HEK293 (cell line): ENCODE results near the gene GLRX.

Experiments
- CTCF ChIA-PET: fragments of 350-600 bp; formaldehyde crosslinking; extraction: SDS; loops from one replicate; lab custom pipeline; 2021; ENCODE audit warnings: antibody characterized with exemption; lab: Yijun Ruan, JAX
- POLR2A ChIA-PET: fragments of 300-600 bp; formaldehyde crosslinking; extraction: SDS; loops from one replicate; lab custom pipeline; 2020; ENCODE audit warnings: antibody characterized with exemption, inconsistent platforms; lab: Yijun Ruan, JAX
- H3K27ac ChIP-seq: fragments of 200-500 bp; sonication (Bioruptor generic); 2 replicates; pipeline ENCODE4 v1.5.1; 2014; ENCODE audit warnings: low read depth, low read length, control low read depth, inconsistent platforms; ENCODE audit errors: extremely low read depth
- H3K36me3 ChIP-seq, 2 experiments: fragments of 200-500 bp in 1 of 2; sonication (Bioruptor generic) in 1 of 2; 1 replicate in 1 of 2; 2 replicates in 1 of 2; pipeline ENCODE4 v1.5.1; 2014 to 2017; ENCODE audit warnings: inconsistent platforms in 2 of 2, low read length in 2 of 2; ENCODE audit not compliant: control insufficient read depth in 2 of 2, insufficient read depth in 1 of 2
- H3K4me1 ChIP-seq: fragments of 200-500 bp; sonication (Bioruptor generic); 2 replicates; pipeline ENCODE4 v1.5.1; 2014; ENCODE audit warnings: mild to moderate bottlenecking, low read length, inconsistent platforms; ENCODE audit not compliant: control insufficient read depth, insufficient read depth
- H3K4me3 ChIP-seq: 2 replicates; pipeline ENCODE4 v1.5.1; 2011; ENCODE audit warnings: low read depth, mild to moderate bottlenecking, control low read depth, low read length, moderate library complexity
- H3K9me3 ChIP-seq: fragments of 200-500 bp; sonication (Bioruptor generic); 2 replicates; pipeline ENCODE4 v1.5.1; 2014; ENCODE audit warnings: low read depth, low read length, inconsistent platforms; ENCODE audit not compliant: control insufficient read depth, insufficient read depth
- GLIS1 ChIP-seq: fragments of 450-650 bp; formaldehyde crosslinking; IDR thresholded peaks from 2 replicates; pipeline ENCODE4 v1.5.1; 2016; ENCODE audit warnings: missing biosample characterization, missing genetic modification characterization
- HOXA7 ChIP-seq: sonication (generic); formaldehyde crosslinking; IDR thresholded peaks from 2 replicates; pipeline ENCODE4 v1.8.1; 2022; ENCODE audit warnings: missing genetic modification reagents, borderline replicate concordance
- IKZF3 ChIP-seq: fragments of 450-650 bp; IDR thresholded peaks from 2 replicates; pipeline ENCODE4 v1.5.0; 2018; ENCODE audit warnings: missing biosample characterization, mild to moderate bottlenecking, missing genetic modification characterization, moderate library complexity
- KLF7 ChIP-seq: fragments of 450-650 bp; formaldehyde crosslinking; IDR thresholded peaks from 2 replicates; pipeline ENCODE4 v1.5.1; 2016; ENCODE audit warnings: missing biosample characterization, missing genetic modification characterization, borderline replicate concordance
- OVOL3 ChIP-seq: fragments of 450-650 bp; formaldehyde crosslinking; IDR thresholded peaks from 2 replicates; pipeline ENCODE4 v1.5.1; 2016; ENCODE audit warnings: missing biosample characterization, missing genetic modification characterization
- REPIN1 ChIP-seq: fragments of 450-650 bp; formaldehyde crosslinking; IDR thresholded peaks from 2 replicates; pipeline ENCODE4 v1.5.1; 2017; ENCODE audit warnings: missing biosample characterization, missing genetic modification characterization, low read depth
- SCRT2 ChIP-seq: fragments of 450-650 bp; formaldehyde crosslinking; IDR thresholded peaks from 2 replicates; pipeline ENCODE4 v1.5.1; 2016; ENCODE audit warnings: missing biosample characterization, missing genetic modification characterization
- SP3 ChIP-seq: fragments of 450-650 bp; formaldehyde crosslinking; IDR thresholded peaks from 2 replicates; pipeline ENCODE4 v1.5.1; 2016; ENCODE audit warnings: missing biosample characterization, missing genetic modification characterization
- ZBTB8A ChIP-seq: fragments of 450-650 bp; formaldehyde crosslinking; IDR thresholded peaks from 2 replicates; pipeline ENCODE4 v1.5.1; 2016; ENCODE audit warnings: missing biosample characterization, missing genetic modification characterization
- ZNF10 ChIP-seq: fragments of 450-650 bp; formaldehyde crosslinking; IDR thresholded peaks from 2 replicates; pipeline ENCODE4 v1.5.1; 2017; ENCODE audit warnings: missing biosample characterization, missing genetic modification characterization
- ZNF274 ChIP-seq, 2 experiments: fragments of 200-500 bp in 1 of 2; fragments of 450-650 bp in 1 of 2; sonication (Bioruptor generic) in 1 of 2; formaldehyde crosslinking in 1 of 2; IDR thresholded peaks; 2 replicates each; pipeline versions ENCODE4 v1.5.1 to v1.6.1; 2014 to 2016; ENCODE audit warnings: borderline replicate concordance in 1 of 2, inconsistent platforms in 1 of 2, low read length in 1 of 2, missing biosample characterization in 1 of 2, missing genetic modification characterization in 1 of 2
- ZNF280C ChIP-seq: fragments of 450-650 bp; formaldehyde crosslinking; IDR thresholded peaks from 2 replicates; pipeline ENCODE4 v1.5.1; 2016; ENCODE audit warnings: missing biosample characterization, missing genetic modification characterization
- ZNF366 ChIP-seq: fragments of 450-650 bp; formaldehyde crosslinking; conservative IDR thresholded peaks from 2 replicates; pipeline ENCODE4 v1.5.1; 2016; ENCODE audit warnings: missing biosample characterization, missing genetic modification characterization
- ZNF513 ChIP-seq: fragments of 450-650 bp; IDR thresholded peaks from 2 replicates; pipeline ENCODE4 v1.5.1; 2018; ENCODE audit warnings: missing biosample characterization, missing genetic modification characterization
- ZNF529 ChIP-seq: fragments of 450-650 bp; formaldehyde crosslinking; IDR thresholded peaks from 2 replicates; pipeline ENCODE4 v1.5.1; 2017; ENCODE audit warnings: missing genetic modification characterization, missing biosample characterization; ENCODE audit not compliant: insufficient replicate concordance
- ZNF530 ChIP-seq: fragments of 450-650 bp; formaldehyde crosslinking; IDR thresholded peaks from 2 replicates; pipeline ENCODE4 v1.5.1; 2016; ENCODE audit warnings: low read depth, missing biosample characterization, missing genetic modification characterization
- ZXDB ChIP-seq: fragments of 450-650 bp; formaldehyde crosslinking; IDR thresholded peaks from 2 replicates; pipeline ENCODE4 v1.5.1; 2016; ENCODE audit warnings: missing biosample characterization, missing genetic modification characterization
- TF ChIP-seq, protein P1 (sequence below): fragments of 450-650 bp; formaldehyde crosslinking; IDR thresholded peaks from 2 replicates; pipeline ENCODE4 v1.5.1; 2017; ENCODE audit warnings: missing biosample characterization, missing genetic modification characterization
- TF ChIP-seq, protein P2 (sequence below): fragments of 450-650 bp; formaldehyde crosslinking; IDR thresholded peaks from 2 replicates; pipeline ENCODE4 v1.5.0; 2017; ENCODE audit warnings: missing biosample characterization, missing genetic modification characterization, borderline replicate concordance

GLRX gene

DNA sequence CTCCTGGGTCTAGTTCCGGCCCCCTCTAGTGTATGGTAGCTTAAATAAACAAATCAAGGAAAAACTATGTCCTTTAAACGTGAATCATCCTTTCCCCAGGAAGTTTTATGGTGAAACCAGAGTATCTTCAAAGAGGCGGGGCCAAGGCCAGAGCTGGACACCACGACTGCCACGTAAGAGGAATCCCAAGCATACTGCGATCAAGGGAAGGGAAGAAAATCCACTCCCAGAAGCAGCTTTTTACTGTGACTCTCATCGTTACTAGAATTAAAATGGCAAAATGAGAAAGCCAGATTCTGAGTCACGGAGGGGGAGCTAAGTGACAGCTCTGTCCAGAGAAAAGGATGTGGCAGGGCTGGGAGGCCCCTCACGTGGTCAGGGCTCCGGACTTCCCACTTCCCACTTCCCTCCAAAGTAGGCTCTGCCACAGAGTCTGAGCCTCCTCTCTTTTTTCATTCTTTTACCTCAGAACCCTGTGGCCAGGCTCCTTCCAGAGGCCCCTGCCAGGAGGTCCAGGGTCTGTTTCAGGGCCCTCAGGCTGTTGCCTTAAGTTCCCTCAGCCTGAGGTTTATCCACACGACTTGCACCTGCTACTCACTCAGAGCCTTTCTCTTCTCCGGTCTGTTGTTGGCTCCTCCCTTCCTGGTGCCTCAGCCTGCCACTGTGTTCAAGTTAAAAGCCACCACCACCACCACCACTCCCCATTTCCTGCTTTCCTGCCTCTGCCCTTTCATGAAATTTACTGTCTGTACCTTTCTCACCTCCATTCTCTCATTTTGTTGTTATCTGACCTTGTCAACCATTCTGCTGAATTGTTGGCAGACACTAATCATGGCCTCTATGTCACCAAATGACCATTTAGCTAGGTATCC lies 1.4 kb upstream of the GLRX start (continued):
- TF ChIP-seq ZNF513 (tag by site-specific recombination) (no peak), ZNF366 (tag by site-specific recombination) (peak; percentile 67), SCRT2 (tag by site-specific recombination) (no peak), ZXDB (peak; percentile 40; the same call in 1 of the 2 replicates), HOXA7 (CRISPR knock-in tag) (no peak), ZBTB8A (tag by site-specific recombination) (peak; percentile 20; the same call in 1 of the 2 replicates), GLIS1 (tag by site-specific recombination) (peak; percentile 77), ZNF10 (tag by site-specific recombination) (peak; percentile 68)
- TF ChIP-seq, protein P1, sequence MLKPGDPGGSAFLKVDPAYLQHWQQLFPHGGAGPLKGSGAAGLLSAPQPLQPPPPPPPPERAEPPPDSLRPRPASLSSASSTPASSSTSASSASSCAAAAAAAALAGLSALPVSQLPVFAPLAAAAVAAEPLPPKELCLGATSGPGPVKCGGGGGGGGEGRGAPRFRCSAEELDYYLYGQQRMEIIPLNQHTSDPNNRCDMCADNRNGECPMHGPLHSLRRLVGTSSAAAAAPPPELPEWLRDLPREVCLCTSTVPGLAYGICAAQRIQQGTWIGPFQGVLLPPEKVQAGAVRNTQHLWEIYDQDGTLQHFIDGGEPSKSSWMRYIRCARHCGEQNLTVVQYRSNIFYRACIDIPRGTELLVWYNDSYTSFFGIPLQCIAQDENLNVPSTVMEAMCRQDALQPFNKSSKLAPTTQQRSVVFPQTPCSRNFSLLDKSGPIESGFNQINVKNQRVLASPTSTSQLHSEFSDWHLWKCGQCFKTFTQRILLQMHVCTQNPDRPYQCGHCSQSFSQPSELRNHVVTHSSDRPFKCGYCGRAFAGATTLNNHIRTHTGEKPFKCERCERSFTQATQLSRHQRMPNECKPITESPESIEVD (tag by site-specific recombination): peak; percentile 86

DNA sequence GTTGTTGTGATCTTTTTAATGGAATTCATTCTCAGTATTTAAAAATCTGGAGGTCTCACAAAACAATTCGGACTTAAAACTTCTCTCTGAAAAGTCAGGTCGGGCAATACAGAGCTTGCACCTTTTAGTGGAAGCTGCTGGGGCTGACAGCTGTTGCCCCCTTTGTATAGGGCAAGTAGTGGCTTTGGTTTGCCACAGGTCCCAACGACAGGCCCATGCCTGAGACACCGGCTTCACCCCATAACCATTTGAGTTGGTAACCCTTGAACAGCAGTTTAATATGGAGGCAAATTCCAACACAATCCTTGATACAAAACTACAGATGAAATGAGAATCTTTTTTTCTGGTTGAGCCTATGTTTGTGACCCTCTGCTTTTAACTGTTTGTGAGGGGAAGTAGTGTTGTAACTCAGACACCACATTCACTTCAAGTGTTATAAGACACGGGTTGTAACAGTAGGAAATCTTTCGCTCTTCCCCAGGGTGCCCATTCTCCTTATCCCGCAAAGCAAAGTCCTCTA lies 752 bp upstream of the GLRX start:
- TF ChIP-seq ZNF280C (tag by site-specific recombination) (no peak), SCRT2 (tag by site-specific recombination) (0 out of 2 replicates have a peak, but pooled peaks have one; percentile 37)
- H3K4me3 ChIP-seq: no peak overlapping the region
- H3K4me1 ChIP-seq: peaks cover 17% of the 10 kb centered on the region
- no peaks in the 10 kb centered on the region for H3K9me3 ChIP-seq
- CTCF ChIA-PET: interaction anchor here (0.9 to 1.8 kb wide), 8 partner anchors 9 to 179 kb away, joined by 3 to 5 read pairs (median 4); no protein-coding TSS in a partner anchor
- H3K27ac ChIP-seq: peak overlapping the region; percentile 45
- POLR2A ChIA-PET: interaction anchor here (1.1 to 3.7 kb wide), 6 partner anchors 12 to 177 kb away, joined by 4 to 31 read pairs (median 6); partner anchors contain the start of genes RFESD and RHOBTB3
- H3K36me3 ChIP-seq: no peaks in the 10 kb centered on the region

- no peaks in the 10 kb centered on the region for H3K9me3 ChIP-seq
- ChIA-PET POLR2A (interaction anchor here (0.6 to 3.7 kb wide), 5 partner anchors 12 to 164 kb away, joined by 4 to 31 read pairs (median 7); partner anchors contain the start of gene RHOBTB3), CTCF (interaction anchor here (0.6 to 1.8 kb wide), 6 partner anchors 9 to 246 kb away, joined by 3 to 5 read pairs (median 3); no protein-coding TSS in a partner anchor)
- H3K27ac ChIP-seq: no peak overlapping the region; the same call in 1 of the 2 replicates
- peak overlapping the region; percentile 74 for H3K4me3 ChIP-seq
- H3K36me3 ChIP-seq: peaks cover 0 to 3% of the 10 kb centered on the region in 2 experiments; a peak in 1 of 3 replicates
- H3K4me1 ChIP-seq: peaks cover 17% of the 10 kb centered on the region
- TF ChIP-seq REPIN1: no peak
- no peak for TF ChIP-seq OVOL3 (tag by site-specific recombination)
- TF ChIP-seq ZNF529 (tag by site-specific recombination): no peak
- TF ChIP-seq, protein P1 (tag by site-specific recombination): no peak
- TF ChIP-seq, protein P2, sequence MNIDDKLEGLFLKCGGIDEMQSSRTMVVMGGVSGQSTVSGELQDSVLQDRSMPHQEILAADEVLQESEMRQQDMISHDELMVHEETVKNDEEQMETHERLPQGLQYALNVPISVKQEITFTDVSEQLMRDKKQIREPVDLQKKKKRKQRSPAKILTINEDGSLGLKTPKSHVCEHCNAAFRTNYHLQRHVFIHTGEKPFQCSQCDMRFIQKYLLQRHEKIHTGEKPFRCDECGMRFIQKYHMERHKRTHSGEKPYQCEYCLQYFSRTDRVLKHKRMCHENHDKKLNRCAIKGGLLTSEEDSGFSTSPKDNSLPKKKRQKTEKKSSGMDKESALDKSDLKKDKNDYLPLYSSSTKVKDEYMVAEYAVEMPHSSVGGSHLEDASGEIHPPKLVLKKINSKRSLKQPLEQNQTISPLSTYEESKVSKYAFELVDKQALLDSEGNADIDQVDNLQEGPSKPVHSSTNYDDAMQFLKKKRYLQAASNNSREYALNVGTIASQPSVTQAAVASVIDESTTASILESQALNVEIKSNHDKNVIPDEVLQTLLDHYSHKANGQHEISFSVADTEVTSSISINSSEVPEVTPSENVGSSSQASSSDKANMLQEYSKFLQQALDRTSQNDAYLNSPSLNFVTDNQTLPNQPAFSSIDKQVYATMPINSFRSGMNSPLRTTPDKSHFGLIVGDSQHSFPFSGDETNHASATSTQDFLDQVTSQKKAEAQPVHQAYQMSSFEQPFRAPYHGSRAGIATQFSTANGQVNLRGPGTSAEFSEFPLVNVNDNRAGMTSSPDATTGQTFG (tag by site-specific recombination): no peak
- no peak for TF ChIP-seq SP3
- TF ChIP-seq ZNF530: no peak
- TF ChIP-seq KLF7: no peak
- no peak for TF ChIP-seq ZNF274 (IDR thresholded peaks at IDR 0.05; ENCODE audit: low read length)
- no peak for TF ChIP-seq ZNF274 (tag by site-specific recombination; IDR thresholded peaks at IDR 0.05; ENCODE audit: borderline replicate concordance)
- 0 out of 2 replicates have a peak, but pooled peaks have one; percentile 15 for TF ChIP-seq IKZF3 (tag by site-specific recombination)
Measured at GRCh38 chr5:95822043-95822541, 434 bp downstream of the GLRX start.
